Measurements from ENCODE around the gene CRYGS. TPM values are rescaled to one million over a fixed set of nuclear protein-coding genes. Genes with fewer than 3 reads are reported as not detected.

Gene CRYGS
- total RNA-seq, 1 donor from 2014 or later, result 0.48 TPM

- DNase-seq (ENCODE audit: low read depth), result no peak
Measured at GRCh38 chr3:186493525-186494255, 50.5 kb downstream of the CRYGS start.

DNA sequence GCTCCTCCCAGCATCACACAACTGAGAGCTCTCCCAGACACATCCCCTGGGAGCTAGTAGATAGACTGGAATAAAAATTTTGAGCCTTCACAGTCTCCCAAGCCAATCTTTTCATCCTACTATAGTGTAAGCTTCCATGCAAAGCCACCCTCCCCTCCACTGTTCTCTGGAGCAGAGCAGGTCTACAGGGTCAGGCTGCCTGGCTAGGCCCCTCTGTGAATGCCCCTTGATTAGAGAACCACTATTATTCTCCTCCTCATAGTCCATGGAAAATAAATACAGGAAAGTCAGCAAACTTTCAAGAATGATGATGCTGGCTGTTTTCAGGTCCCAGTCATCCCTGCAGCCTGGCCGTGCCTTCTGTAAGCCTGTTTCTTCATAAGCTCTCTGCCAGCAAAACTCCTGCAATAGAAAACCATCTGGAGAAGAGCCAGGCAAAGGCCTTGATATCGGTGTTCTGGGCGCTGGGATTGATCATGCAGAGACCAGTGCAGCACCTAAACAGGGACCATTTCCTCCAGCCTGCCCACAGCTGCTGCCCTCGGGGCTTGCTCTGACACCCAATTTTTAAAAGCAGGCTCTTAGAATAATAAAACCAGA is 51.7 kb downstream of the CRYGS start:
- no peak for DNase-seq (ENCODE audit: low read depth)

- no peak for DNase-seq (ENCODE audit: low read depth)
Measured at GRCh38 chr3:186489507-186489906, 54.7 kb downstream of the CRYGS start.

Other genes starting within 250 kb of the CRYGS start
- 4.3 and 6.3 TPM in 2 replicates for gene DGKG, start 182.1 kb downstream of the CRYGS start, total RNA-seq
- 13.0 and 13.8 TPM in 2 replicates for gene TBCCD1, start 23.0 kb upstream of the CRYGS start, total RNA-seq
- gene DNAJB11, start 26.3 kb upstream of the CRYGS start, total RNA-seq, result 109 and 188 TPM in 2 replicates
- not detected in 2 replicates for gene AHSG, start 68.7 kb upstream of the CRYGS start, total RNA-seq
- gene FETUB, start 96.0 kb upstream of the CRYGS start, total RNA-seq, result not detected in 2 replicates
- gene HRG, start 121.6 kb upstream of the CRYGS start, total RNA-seq, result not detected in 2 replicates
- gene KNG1, start 173.0 kb upstream of the CRYGS start, total RNA-seq, result not detected in 2 replicates
- 1,024 and 1,042 TPM in 2 replicates for gene EIF4A2, start 239.2 kb upstream of the CRYGS start, total RNA-seq

Data from myocyte (in vitro differentiated cells).